GM18526 (cell line): Measurements from ENCODE around the gene SLC39A11.

Experiments used
- POLR2A ChIP-seq: IDR thresholded peaks from 3 replicates; pipeline ENCODE4 v1.6.1; 2011; ENCODE audit not compliant: insufficient read length; ENCODE audit errors: extremely low read depth

Gene SLC39A11

DNA sequence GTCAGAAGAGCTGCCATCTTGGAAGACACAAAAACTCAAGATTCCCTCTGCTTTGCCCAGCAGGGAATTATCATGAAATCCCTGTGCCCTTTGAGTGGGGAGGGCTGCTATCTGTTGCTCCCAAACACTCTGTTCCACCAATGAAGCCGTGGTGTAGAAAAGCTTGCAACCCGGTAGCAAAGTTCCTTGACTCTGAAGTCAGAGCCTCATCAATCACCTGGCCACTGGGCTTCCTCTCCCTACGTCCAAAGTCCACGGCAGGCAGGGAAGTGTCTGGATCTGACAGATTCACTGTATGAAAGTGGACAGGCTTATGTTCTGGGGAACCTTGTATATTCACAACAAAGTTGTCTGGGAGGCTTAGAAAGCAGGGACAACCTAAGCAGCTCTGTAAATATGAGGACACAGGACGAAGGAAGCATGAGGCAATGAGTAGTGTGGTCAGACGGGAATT is 343.3 kb downstream of the SLC39A11 start:
- no peak for TF ChIP-seq POLR2A

DNA sequence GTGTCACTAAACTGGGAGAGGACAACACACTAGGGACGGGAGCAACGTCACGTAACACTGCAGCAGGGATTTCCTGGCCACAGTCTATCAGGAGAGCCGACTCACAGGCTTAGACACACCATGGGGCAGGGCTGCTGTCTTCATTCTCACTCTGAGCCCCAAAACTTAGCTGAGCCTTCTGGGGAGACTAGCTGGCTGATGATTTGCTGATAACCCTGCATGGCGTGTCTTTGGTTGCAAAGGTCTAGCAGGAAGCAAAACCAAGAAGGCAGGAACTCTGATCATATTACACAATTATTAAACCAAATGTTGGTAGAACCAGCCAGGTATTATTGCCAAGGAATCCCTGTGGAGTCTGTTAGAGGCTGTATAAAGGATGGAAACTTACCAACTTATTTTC is 345.0 kb downstream of the SLC39A11 start:
- TF ChIP-seq POLR2A: no peak

DNA sequence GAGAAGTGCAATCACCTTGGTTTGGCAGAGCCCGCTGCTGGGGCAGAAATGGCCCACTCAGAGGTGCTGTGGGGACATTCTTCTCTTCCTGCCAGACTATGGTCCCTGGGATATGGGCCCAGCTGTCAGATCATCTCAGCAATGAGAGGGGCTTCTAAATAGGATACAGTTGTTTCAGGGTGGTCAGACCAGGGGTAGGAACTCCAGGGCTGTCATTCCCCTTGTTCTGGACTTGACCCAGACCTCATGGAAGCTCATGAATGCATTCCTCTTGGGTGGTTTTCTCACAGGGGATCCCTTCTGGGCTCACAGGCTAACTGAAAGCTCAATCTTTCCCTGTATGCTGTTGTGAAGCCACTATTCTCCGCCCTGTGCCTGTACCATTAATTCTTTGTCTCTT is 347.2 kb downstream of the SLC39A11 start:
- no peak for TF ChIP-seq POLR2A

GRCh38 chr17:72743037-72743467 is 349.4 kb downstream of the SLC39A11 start:
- TF ChIP-seq POLR2A: no peak

DNA sequence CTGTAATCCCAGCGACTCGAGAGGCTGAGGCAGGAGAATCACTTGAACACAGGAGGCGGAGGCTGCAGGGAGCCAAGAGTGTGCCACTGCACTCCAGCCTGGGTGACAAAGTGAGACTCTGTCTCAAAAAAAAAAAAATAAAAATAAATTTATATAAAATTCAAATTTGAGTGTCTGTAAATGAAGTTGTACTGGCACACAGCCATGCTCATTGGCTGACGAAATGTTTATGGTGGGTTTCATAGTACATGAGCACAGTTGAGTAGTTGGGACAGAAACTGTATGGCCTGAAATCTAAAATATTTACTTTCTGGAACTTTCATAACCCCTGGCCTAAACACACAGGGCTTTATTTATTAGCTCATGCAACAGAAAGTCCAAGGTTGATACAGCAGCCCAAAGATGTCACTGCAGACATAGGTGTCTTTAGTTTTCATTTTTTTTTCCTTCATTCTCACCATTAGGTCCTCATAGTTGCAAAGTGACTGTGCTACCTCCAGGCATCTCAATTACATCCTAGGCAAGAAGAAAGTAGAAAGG is 355.3 kb downstream of the SLC39A11 start:
- no peak for TF ChIP-seq POLR2A

DNA sequence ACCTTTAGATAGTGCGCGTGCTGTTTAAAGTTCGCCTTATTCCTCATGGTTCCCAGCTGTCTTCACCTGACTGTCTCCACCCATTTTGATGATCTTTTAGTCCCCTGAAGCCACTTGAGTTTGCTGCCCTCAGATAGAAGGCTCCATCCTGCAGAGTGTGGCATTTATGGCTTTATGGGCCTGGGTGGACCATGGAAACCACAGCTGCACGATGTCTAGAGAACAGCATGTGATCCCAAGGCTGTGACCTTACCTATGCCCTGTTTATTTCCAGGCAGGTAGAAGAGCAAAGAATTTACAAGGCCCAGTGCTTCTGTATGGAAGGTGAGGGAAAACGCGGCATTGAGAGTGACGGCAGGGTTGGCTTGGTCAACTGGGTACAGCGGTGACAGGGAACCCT is 356.9 kb downstream of the SLC39A11 start:
- no peak for TF ChIP-seq POLR2A

DNA sequence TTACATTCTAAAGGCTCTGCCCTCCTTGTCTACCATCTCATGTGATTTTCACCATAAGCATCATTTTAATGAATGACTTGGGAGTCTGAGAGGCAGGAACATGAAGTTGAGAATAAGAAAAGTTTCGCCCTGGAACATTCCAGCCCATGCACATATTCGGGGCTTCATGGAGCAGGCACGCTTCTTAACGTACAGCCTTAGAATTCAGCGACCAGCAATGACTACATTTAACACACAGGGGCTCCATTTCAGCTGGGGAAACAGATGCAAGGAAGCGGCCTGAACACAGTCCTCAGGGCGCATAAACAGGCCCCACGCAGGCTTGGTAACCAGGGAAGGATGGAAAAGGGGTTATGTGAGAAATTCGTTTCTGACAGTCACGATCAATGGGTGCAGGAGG is 357.4 kb downstream of the SLC39A11 start:
- no peak for TF ChIP-seq POLR2A

- no peak for TF ChIP-seq POLR2A
These were observed 357.9 kb downstream of the SLC39A11 start for GRCh38 chr17:72734613-72735012.

GRCh38 chr17:72733619-72734282 is 358.7 kb downstream of the SLC39A11 start:
- TF ChIP-seq POLR2A: no peak

DNA sequence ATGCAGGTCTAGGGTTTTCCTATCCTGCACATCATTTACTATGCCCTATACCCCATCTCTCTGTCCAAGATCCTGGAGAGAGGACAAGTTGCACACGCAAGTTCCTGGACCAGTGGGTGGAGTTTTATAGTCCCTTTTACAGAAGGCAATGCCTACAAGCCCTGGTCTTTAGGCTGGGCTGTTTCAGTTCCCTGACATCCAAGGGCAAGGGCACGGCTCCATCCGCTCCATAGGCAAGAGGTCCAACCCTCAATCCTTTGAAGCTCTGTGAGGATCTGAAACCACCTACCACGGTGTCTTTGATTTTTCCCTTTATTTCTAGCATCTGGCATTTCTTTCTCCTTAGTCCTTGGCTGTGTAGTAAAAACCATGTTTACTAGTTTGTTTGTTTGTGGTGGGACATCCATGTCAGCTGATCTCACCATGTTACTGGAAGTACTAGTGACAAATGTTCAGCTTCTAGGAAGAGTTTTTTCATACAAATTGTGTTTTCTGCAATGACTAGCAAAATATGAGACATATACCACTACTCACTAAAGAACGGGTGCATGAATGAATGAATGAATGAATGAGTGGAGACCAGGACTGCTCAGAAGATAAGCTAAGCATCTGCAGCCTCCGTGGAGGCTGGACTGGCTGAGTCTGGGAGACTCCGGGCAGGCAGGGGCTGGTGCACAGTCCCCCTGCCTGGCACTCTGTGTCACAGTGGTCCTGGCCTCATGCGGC is 359.4 kb downstream of the SLC39A11 start:
- TF ChIP-seq POLR2A: no peak

DNA sequence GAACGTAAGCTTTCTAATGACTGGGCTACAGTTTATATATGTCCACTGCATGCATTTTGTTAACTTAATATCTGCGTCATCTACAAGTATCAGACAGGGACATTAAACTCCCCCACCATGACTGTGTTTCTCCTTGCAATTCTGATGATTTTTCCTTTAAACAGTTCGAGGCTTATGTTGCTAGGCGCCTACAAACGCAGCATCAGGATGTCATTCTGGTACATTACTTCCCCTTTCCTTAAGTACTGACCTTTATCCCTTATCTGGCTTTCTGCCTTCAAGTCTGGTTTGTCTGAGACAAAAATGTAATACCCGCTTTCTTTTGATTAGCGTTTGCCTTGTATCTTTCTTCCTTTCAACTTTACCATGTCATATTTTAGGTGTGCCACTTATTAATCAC is 362.4 kb downstream of the SLC39A11 start:
- TF ChIP-seq POLR2A: no peak

GRCh38 chr17:72726936-72727335 is 365.6 kb downstream of the SLC39A11 start:
- no peak for TF ChIP-seq POLR2A

DNA sequence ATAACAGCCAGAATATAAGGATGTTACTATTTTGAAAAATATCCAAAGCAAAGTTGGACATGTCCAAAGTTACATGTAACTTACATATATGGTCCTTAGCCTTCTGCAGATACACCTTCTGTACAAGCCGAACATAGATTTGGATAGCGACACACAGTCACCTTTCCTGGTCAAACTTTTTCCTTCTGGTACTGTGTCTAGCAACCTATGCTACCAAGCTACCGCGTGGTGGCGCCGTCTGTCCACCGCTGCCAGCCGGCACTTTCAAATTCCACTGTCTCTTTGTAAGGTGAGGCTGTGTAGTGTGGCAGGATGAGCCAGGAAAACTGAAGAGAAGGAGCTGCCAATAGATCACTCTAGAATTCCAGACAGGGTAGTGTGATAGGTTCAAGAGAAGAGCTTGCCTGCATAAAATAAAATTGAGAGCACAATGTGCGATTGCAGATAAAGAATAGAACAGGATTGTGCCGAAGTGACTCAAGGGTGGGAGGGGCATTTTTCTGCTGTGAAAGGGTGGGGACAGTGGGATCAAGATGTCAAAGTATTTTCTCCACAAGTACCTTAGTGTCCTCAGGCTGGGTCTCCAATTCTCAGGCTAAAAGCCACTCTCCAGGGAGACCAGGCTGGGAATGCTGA is 366.9 kb downstream of the SLC39A11 start:
- no peak for TF ChIP-seq POLR2A

DNA sequence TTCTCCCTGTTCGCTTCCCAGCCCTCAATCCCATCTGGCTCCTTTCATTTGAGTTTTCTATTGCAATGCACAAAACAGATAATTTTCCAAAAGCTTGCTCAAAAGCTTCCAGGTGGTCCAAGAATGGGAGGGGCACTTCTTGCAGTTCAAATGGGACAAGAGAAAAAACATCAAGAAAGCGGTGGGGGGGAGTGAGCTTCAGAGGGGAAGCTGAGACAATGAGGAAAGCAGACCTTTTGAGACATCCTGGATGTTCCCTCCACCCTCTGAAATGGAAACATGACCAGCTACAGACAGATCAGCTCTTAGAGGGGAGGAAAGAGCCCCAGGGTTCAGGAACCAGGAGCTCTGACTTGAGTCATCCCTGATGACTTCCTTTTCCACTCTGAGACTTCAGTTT is 368.2 kb downstream of the SLC39A11 start:
- no peak for TF ChIP-seq POLR2A

DNA sequence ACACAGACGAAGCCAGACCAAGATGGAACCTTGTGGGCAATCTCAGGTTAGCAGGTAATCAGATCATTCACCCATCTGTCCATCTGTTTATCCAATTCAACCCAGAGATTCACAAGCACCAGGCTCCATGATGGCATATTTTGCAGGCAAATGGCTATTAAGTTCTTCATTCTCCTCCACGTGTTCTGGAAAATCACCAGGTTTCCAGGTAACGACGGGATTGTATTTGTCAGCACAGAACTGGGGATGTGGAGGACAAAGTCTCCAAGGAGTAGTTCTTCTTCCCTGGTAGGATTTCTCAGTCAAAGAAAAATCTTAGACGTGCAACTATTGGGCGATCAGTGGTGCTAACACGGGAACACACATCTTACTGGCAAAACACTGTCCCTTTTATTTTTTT is 368.8 kb downstream of the SLC39A11 start:
- TF ChIP-seq POLR2A: no peak

DNA sequence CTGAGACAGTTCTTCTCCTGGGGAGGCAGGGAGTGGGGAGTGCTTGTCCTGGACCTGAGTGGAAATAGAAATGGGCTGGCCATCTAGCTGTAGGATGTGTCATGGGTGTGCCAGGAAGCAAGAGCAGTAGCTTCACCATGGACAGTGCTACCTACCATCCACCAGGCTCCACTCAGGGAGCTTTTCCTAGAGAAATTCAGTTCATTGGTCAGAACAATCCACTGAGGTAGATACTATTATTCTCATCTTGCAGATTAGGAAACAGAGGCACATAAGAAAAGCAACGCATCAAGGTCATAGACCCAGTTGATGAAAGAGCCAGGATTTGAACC is 372.0 kb downstream of the SLC39A11 start:
- no peak for TF ChIP-seq POLR2A

DNA sequence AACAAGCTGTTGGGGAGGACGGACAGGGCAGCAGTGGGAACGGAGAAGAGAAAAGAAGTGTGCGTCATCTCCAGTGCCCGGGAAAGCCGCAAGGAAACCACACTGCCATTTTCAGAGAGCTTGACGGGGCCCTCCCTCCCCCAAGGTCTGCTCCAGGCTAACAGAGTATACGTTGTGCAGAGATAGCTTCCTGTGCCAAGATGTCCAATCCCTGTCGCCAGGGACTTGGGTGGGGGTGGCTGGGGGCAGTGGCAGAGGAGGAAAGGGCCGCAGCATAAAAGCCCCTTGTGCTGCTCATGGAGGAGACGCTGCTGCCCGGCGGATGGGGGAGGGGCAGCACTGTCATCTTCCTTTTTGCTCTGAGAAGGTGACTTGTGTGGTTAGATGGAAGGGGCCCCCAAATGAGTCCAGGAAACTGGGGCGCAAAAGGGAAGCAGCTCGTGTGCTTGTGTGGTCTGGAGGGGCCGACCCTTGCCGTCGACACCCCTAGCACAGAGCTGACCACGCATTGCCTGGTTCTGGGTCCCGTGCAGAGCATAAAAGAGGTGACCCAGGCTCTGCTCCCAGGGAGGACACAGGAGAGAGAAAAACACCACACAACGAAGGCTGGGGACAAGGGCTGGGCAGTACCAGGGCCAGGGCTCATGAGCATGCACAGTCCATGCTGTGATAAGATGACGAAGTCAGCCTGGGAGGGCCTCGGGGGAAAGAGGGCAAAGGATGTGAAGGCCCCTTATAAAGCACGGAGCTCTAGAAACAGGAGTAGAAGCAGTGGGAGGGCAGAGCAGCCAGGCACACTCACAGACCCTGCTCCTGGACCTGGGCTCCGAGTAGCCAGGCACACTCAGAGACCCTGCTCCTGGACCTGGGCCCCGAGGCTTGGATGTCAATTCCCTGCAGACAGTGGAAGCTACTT is 372.7 kb downstream of the SLC39A11 start:
- TF ChIP-seq POLR2A: no peak
